Liver (tissue), 9 donors: ENCODE results near the gene NACA. TPM values are rescaled to one million over a fixed set of nuclear protein-coding genes. Genes with fewer than 3 reads are reported as not detected.

Experiments used
- DNase-seq: peaks from one replicate; pipeline ENCODE4 v3.0.0-alpha.2; 2017; ENCODE audit warnings: low spot score
- H3K27ac ChIP-seq, 2 donors: one replicate each; pipeline ENCODE4 v1.7.0; 2013; ENCODE audit warnings: inconsistent platforms in 2 of 2, low read length in 2 of 2, control low read depth in 1 of 2, low read depth in 1 of 2, mild to moderate bottlenecking in 1 of 2
- H3K27me3 ChIP-seq, 4 donors: one replicate each; pipeline versions ENCODE4 v1.6.1 to v1.7.0; 2013; ENCODE audit warnings: low read length in 3 of 4, inconsistent platforms in 1 of 4, mild to moderate bottlenecking in 1 of 4, moderate library complexity in 1 of 4; ENCODE audit not compliant: control insufficient read depth in 4 of 4, insufficient read depth in 4 of 4
- H3K36me3 ChIP-seq, 4 donors: one replicate each; pipeline versions ENCODE4 v1.6.1 to v1.7.0; 2013; ENCODE audit warnings: low read length in 3 of 4, mild to moderate bottlenecking in 3 of 4, low read depth in 1 of 4, moderate library complexity in 1 of 4; ENCODE audit not compliant: control insufficient read depth in 4 of 4, insufficient read depth in 3 of 4
- H3K4me1 ChIP-seq, 4 donors: one replicate each; pipeline versions ENCODE4 v1.6.1 to v1.7.0; 2013; ENCODE audit warnings: low read length in 3 of 4, mild to moderate bottlenecking in 3 of 4, moderate library complexity in 1 of 4; ENCODE audit not compliant: control insufficient read depth in 4 of 4, insufficient read depth in 4 of 4
- H3K4me3 ChIP-seq, 3 donors: one replicate each; pipeline versions ENCODE4 v1.6.1 to v1.7.0; 2013; ENCODE audit warnings: low read length in 3 of 3, control low read depth in 1 of 3, low read depth in 1 of 3, mild to moderate bottlenecking in 1 of 3
- H3K9ac ChIP-seq, 2 donors: one replicate each; pipeline ENCODE4 v1.7.0; 2013; ENCODE audit warnings: low read length in 2 of 2, mild to moderate bottlenecking in 2 of 2, moderate library complexity in 2 of 2, control low read depth in 1 of 2, low read depth in 1 of 2
- H3K9me3 ChIP-seq, 4 donors: one replicate each; pipeline versions ENCODE4 v1.6.1 to v1.7.0; 2013; ENCODE audit warnings: low read length in 3 of 4; ENCODE audit not compliant: control insufficient read depth in 4 of 4
- EGR1 ChIP-seq, 2 donors: IDR thresholded peaks; 2 replicates each; pipeline ENCODE4 v1.6.1; 2016 to 2018; ENCODE audit warnings: antibody characterized with exemption in 2 of 2, low read depth in 2 of 2
- FOXA1 ChIP-seq: IDR thresholded peaks from 2 replicates; pipeline ENCODE4 v1.6.1; 2016; ENCODE audit warnings: antibody characterized with exemption
- FOXA2 ChIP-seq: IDR thresholded peaks from 2 replicates; pipeline ENCODE4 v1.6.1; 2016; ENCODE audit warnings: antibody characterized with exemption
- GABPA ChIP-seq, 2 donors: IDR thresholded peaks in 1 of 2; conservative IDR thresholded peaks in 1 of 2; 2 replicates each; pipeline ENCODE4 v1.6.1; 2016; ENCODE audit warnings: antibody characterized with exemption in 2 of 2, mild to moderate bottlenecking in 1 of 2, moderate library complexity in 1 of 2
- HNF4A ChIP-seq, 2 donors: conservative IDR thresholded peaks; 2 replicates each; pipeline ENCODE4 v1.6.1; 2016; ENCODE audit warnings: antibody characterized with exemption in 2 of 2, mild to moderate bottlenecking in 2 of 2
- HNF4G ChIP-seq: IDR thresholded peaks from 2 replicates; pipeline ENCODE4 v1.6.1; 2016; ENCODE audit warnings: antibody characterized with exemption
- JUND ChIP-seq, 2 donors: IDR thresholded peaks; 2 replicates each; pipeline ENCODE4 v1.6.1; 2016; ENCODE audit warnings: antibody characterized with exemption in 2 of 2
- NR2F2 ChIP-seq: IDR thresholded peaks from 2 replicates; pipeline ENCODE4 v1.6.1; 2016; ENCODE audit warnings: antibody characterized with exemption
- RXRA ChIP-seq, 2 donors: IDR thresholded peaks; 2 replicates each; pipeline ENCODE4 v1.6.1; 2017 to 2018; ENCODE audit warnings: antibody characterized with exemption in 2 of 2, mild to moderate bottlenecking in 1 of 2
- SP1 ChIP-seq: IDR thresholded peaks from 2 replicates; pipeline ENCODE4 v1.6.1; 2018; ENCODE audit warnings: antibody characterized with exemption, mild to moderate bottlenecking
- TAF1 ChIP-seq: conservative IDR thresholded peaks from 2 replicates; pipeline ENCODE4 v1.6.1; 2016; ENCODE audit warnings: antibody characterized with exemption, mild to moderate bottlenecking
- YY1 ChIP-seq: IDR thresholded peaks from 2 replicates; pipeline ENCODE4 v1.6.1; 2016; ENCODE audit warnings: antibody characterized with exemption, mild to moderate bottlenecking
- WGBS: extraction: QIAGEN DNeasy Blood & Tissue Kit; methylation state at CpG from one replicate; pipeline ENCODE4 v1.1.7; 2013; 5-methylcytosine and 5-hydroxymethylcytosine counted together
- polyA plus RNA-seq, 2 donors: library from polyadenylated mRNA; stranded (reverse) in 1 of 2; unstranded in 1 of 2; fragments of 200-250 nt in 1 of 2; fragments of >200 nt in 1 of 2; fragmentation: Nextera tagmentation in 1 of 2; extraction: Ambion mirVana in 1 of 2; gene quantifications; one replicate each; pipeline versions ENCODE4 v1.2.1 to v1.2.3, GENCODE V29; 2013 to 2015
- total RNA-seq, 2 donors: library from RNA; depleted of rRNA; stranded (reverse); fragments of >200 nt; gene quantifications; one replicate each; pipeline ENCODE4 v1.2.3, GENCODE V29; 2014
- TF ChIP-seq, protein P1 (sequence below): IDR thresholded peaks from 2 replicates; pipeline ENCODE4 v1.6.1; 2016; ENCODE audit warnings: antibody characterized with exemption
- TF ChIP-seq, protein P2 (sequence below): IDR thresholded peaks from 2 replicates; pipeline ENCODE4 v1.6.1; 2016; ENCODE audit warnings: antibody characterized with exemption, mild to moderate bottlenecking
- TF ChIP-seq, protein P3 (sequence below): fragments of 150-350 bp; IDR thresholded peaks from 2 replicates; pipeline ENCODE4 v1.5.1; 2017; ENCODE audit warnings: improper control_type of control experiment, low read depth, low read length; ENCODE audit not compliant: missing input control
- TF ChIP-seq, protein P4 (sequence below): IDR thresholded peaks from 2 replicates; pipeline ENCODE4 v1.6.1; 2016; ENCODE audit warnings: antibody characterized with exemption
- TF ChIP-seq, protein P5 (sequence below): IDR thresholded peaks from 2 replicates; pipeline ENCODE4 v1.6.1; 2016; ENCODE audit warnings: antibody characterized with exemption
- donor health status: healthy.
- donor health status: healthy.
- donor health status: healthy.
- donor health status: healthy.
- donor health status: healthy.

NACA gene
- total and polyA plus RNA-seq, 4 donors = 365 to 695 (median 456) TPM

DNA sequence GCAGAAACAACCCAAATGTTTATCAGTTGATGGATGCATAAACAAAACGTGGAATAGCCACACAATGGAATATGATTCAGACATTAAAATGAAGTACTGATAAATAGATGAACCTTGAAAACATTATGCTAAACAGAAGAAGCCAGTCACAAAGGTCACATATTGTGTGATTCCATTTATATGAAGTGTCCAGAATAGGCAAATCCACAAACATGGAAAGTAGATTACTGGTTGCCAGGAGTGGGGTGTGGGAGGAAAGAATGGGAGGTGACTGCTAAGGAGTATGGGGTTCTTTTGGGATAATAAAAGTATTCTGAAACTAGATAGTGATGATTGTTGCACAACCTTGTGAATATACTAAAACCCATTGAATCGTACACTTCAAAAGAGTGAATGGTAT, 36.7 kb upstream of the NACA start:
- Histone ChIP-seq H3K4me1 (peaks cover 1 to 53% (median 35%) of the 10 kb centered on the region in 4 donors), H3K27ac (peak overlapping the region; percentile 4 to 37), H3K4me3 (no peak overlapping the region), H3K9me3 (no peaks in the 10 kb centered on the region), H3K27me3 (no peaks in the 10 kb centered on the region), H3K36me3 (no peaks in the 10 kb centered on the region), H3K9ac (no peak overlapping the region)
- TF ChIP-seq RXRA (IDR thresholded peaks at IDR 0.05) (no peak), JUND (IDR thresholded peaks at IDR 0.05) (no peak), SP1 (no peak), YY1 (no peak), NR2F2 (no peak), HNF4G (no peak), GABPA (IDR thresholded peaks at IDR 0.05 in 1 of 2, conservative IDR thresholded peaks at IDR 0.05 in 1 of 2) (no peak), FOXA1 (no peak), FOXA2 (no peak), EGR1 (IDR thresholded peaks at IDR 0.05; ENCODE audit: low read depth in 2 of 2) (no peak), TAF1 (no peak), HNF4A (conservative IDR thresholded peaks at IDR 0.05) (no peak)
- TF ChIP-seq, protein P1, sequence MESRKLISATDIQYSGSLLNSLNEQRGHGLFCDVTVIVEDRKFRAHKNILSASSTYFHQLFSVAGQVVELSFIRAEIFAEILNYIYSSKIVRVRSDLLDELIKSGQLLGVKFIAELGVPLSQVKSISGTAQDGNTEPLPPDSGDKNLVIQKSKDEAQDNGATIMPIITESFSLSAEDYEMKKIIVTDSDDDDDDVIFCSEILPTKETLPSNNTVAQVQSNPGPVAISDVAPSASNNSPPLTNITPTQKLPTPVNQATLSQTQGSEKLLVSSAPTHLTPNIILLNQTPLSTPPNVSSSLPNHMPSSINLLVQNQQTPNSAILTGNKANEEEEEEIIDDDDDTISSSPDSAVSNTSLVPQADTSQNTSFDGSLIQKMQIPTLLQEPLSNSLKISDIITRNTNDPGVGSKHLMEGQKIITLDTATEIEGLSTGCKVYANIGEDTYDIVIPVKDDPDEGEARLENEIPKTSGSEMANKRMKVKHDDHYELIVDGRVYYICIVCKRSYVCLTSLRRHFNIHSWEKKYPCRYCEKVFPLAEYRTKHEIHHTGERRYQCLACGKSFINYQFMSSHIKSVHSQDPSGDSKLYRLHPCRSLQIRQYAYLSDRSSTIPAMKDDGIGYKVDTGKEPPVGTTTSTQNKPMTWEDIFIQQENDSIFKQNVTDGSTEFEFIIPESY = no peak
- TF ChIP-seq, protein P2, sequence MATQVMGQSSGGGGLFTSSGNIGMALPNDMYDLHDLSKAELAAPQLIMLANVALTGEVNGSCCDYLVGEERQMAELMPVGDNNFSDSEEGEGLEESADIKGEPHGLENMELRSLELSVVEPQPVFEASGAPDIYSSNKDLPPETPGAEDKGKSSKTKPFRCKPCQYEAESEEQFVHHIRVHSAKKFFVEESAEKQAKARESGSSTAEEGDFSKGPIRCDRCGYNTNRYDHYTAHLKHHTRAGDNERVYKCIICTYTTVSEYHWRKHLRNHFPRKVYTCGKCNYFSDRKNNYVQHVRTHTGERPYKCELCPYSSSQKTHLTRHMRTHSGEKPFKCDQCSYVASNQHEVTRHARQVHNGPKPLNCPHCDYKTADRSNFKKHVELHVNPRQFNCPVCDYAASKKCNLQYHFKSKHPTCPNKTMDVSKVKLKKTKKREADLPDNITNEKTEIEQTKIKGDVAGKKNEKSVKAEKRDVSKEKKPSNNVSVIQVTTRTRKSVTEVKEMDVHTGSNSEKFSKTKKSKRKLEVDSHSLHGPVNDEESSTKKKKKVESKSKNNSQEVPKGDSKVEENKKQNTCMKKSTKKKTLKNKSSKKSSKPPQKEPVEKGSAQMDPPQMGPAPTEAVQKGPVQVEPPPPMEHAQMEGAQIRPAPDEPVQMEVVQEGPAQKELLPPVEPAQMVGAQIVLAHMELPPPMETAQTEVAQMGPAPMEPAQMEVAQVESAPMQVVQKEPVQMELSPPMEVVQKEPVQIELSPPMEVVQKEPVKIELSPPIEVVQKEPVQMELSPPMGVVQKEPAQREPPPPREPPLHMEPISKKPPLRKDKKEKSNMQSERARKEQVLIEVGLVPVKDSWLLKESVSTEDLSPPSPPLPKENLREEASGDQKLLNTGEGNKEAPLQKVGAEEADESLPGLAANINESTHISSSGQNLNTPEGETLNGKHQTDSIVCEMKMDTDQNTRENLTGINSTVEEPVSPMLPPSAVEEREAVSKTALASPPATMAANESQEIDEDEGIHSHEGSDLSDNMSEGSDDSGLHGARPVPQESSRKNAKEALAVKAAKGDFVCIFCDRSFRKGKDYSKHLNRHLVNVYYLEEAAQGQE = no peak
- TF ChIP-seq, protein P3, sequence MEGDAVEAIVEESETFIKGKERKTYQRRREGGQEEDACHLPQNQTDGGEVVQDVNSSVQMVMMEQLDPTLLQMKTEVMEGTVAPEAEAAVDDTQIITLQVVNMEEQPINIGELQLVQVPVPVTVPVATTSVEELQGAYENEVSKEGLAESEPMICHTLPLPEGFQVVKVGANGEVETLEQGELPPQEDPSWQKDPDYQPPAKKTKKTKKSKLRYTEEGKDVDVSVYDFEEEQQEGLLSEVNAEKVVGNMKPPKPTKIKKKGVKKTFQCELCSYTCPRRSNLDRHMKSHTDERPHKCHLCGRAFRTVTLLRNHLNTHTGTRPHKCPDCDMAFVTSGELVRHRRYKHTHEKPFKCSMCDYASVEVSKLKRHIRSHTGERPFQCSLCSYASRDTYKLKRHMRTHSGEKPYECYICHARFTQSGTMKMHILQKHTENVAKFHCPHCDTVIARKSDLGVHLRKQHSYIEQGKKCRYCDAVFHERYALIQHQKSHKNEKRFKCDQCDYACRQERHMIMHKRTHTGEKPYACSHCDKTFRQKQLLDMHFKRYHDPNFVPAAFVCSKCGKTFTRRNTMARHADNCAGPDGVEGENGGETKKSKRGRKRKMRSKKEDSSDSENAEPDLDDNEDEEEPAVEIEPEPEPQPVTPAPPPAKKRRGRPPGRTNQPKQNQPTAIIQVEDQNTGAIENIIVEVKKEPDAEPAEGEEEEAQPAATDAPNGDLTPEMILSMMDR = no peak
- TF ChIP-seq, protein P4, sequence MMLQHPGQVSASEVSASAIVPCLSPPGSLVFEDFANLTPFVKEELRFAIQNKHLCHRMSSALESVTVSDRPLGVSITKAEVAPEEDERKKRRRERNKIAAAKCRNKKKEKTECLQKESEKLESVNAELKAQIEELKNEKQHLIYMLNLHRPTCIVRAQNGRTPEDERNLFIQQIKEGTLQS = no peak
- TF ChIP-seq, protein P5, sequence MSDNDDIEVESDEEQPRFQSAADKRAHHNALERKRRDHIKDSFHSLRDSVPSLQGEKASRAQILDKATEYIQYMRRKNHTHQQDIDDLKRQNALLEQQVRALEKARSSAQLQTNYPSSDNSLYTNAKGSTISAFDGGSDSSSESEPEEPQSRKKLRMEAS = no peak
- DNase-seq = no peak
- 41% methylated on average over 2 of the region's 2 CpGs for WGBS

DNA sequence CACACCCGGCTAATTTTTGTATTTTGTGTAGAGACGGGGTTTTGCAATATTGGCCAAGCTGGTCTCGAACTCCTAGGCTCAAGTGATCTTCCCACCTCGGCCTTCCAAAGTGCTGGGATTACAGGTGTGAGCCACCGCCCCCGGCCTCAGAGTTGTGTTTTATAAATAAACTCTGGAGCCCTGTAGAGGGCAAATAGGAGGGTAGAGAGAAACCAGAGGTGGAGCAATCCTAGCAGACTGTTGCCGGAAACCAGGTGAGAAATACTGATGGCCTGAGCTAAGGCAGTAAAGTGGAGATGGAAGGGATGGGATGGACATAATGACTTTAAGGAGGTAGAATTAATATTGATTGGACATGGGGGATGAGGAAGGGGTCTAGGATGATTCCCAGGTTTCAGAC, 35.4 kb upstream of the NACA start:
- Histone ChIP-seq H3K27me3 (no peaks in the 10 kb centered on the region), H3K36me3 (no peaks in the 10 kb centered on the region), H3K27ac (peak overlapping the region; percentile 82 to 83), H3K9me3 (no peaks in the 10 kb centered on the region), H3K4me3 (no peak overlapping the region), H3K9ac (no peak overlapping the region), H3K4me1 (peaks cover 1 to 51% (median 34%) of the 10 kb centered on the region in 4 donors)
- no peak for DNase-seq
- WGBS = 38% methylated on average over 7 of the region's 7 CpGs
- TF ChIP-seq FOXA2 (peak; percentile 31), FOXA1 (no peak), NR2F2 (no peak), JUND (IDR thresholded peaks at IDR 0.05) (peak; percentile 57 to 71), RXRA (IDR thresholded peaks at IDR 0.05) (peak; percentile 72 to 81), EGR1 (IDR thresholded peaks at IDR 0.05; ENCODE audit: low read depth in 2 of 2) (peak; percentile 38 to 60)
- TF ChIP-seq, protein P5 = no peak
- TF ChIP-seq, protein P2 = peak; percentile 46
- TF ChIP-seq, protein P4 = no peak
- TF ChIP-seq, protein P3 = no peak
